NB4 (cell line): ENCODE results near the gene TADA2B.
A peak's percentile ranks its signal among the peaks of the same experiment; 100 is the strongest.

Source experiments
- DNase-seq: peaks from one replicate; pipeline ENCODE4 v3.0.0; 2010; ENCODE audit warnings: low read depth
- H3K4me3 ChIP-seq: one replicate; pipeline ENCODE4 v1.5.1; 2011; ENCODE audit warnings: mild to moderate bottlenecking, low read depth, low read length, moderate library complexity
- MYC ChIP-seq: IDR thresholded peaks from 2 replicates; pipeline ENCODE4 v1.6.1; 2011; ENCODE audit warnings: low read depth, low read length
- POLR2A ChIP-seq: IDR thresholded peaks from 2 replicates; pipeline ENCODE4 v1.6.1; 2011; ENCODE audit warnings: mild to moderate bottlenecking; ENCODE audit not compliant: insufficient read length; ENCODE audit errors: extremely low read depth
- TF ChIP-seq, protein P1 (sequence below): IDR thresholded peaks from 2 replicates; pipeline ENCODE4 v1.6.1; 2011; ENCODE audit warnings: low read depth, low read length
- TF ChIP-seq, protein P2 (sequence below): IDR thresholded peaks from one replicate; pipeline ENCODE4 v1.5.1; 2012; ENCODE audit warnings: low read depth, low read length

Gene TADA2B

DNA sequence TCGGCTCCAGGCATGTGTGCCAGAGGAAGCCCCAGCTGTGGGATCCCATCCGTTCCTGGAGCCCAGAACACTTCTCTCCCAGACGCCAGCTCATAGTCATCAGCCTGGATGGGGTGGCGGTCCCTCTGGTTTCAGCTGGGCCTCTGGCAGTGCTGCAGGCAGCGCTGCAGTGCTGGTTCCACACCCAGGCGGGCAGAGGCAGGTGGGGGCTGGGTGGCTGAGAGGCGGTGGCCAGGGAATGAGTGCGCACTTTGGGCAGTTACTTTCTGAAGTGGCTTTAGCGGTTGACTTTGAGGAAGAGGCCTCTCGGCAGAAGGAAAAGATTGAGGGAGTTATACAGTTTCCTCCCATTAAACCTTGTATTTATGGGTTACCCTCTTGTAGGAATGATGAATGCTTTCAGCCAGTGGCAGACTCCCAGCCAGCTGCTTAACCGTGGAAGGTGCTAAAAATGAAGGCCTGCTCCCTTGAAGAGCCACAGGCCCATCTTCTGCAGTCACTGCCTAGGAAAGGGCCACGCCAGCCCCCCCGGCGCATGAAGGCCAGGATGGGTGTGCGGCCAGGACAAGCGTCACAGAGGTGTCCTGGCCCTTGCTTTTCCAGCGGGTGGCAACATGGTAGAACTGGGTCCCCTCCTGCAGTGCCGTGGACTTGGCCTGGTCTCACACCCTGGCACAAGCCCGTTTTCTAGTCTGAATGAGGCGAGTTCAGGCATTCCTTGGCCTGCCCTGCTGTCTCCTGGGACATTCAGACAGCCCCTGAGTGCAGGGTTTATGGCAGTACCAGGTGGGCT is 9.9 kb downstream of the TADA2B start:
- peak; percentile 66 for DNase-seq
- H3K4me3 ChIP-seq: no peak overlapping the region
- no peak for TF ChIP-seq MYC
- TF ChIP-seq POLR2A: no peak
- TF ChIP-seq, protein P1, sequence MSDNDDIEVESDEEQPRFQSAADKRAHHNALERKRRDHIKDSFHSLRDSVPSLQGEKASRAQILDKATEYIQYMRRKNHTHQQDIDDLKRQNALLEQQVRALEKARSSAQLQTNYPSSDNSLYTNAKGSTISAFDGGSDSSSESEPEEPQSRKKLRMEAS: no peak
- TF ChIP-seq, protein P2, sequence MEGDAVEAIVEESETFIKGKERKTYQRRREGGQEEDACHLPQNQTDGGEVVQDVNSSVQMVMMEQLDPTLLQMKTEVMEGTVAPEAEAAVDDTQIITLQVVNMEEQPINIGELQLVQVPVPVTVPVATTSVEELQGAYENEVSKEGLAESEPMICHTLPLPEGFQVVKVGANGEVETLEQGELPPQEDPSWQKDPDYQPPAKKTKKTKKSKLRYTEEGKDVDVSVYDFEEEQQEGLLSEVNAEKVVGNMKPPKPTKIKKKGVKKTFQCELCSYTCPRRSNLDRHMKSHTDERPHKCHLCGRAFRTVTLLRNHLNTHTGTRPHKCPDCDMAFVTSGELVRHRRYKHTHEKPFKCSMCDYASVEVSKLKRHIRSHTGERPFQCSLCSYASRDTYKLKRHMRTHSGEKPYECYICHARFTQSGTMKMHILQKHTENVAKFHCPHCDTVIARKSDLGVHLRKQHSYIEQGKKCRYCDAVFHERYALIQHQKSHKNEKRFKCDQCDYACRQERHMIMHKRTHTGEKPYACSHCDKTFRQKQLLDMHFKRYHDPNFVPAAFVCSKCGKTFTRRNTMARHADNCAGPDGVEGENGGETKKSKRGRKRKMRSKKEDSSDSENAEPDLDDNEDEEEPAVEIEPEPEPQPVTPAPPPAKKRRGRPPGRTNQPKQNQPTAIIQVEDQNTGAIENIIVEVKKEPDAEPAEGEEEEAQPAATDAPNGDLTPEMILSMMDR: no peak

DNA sequence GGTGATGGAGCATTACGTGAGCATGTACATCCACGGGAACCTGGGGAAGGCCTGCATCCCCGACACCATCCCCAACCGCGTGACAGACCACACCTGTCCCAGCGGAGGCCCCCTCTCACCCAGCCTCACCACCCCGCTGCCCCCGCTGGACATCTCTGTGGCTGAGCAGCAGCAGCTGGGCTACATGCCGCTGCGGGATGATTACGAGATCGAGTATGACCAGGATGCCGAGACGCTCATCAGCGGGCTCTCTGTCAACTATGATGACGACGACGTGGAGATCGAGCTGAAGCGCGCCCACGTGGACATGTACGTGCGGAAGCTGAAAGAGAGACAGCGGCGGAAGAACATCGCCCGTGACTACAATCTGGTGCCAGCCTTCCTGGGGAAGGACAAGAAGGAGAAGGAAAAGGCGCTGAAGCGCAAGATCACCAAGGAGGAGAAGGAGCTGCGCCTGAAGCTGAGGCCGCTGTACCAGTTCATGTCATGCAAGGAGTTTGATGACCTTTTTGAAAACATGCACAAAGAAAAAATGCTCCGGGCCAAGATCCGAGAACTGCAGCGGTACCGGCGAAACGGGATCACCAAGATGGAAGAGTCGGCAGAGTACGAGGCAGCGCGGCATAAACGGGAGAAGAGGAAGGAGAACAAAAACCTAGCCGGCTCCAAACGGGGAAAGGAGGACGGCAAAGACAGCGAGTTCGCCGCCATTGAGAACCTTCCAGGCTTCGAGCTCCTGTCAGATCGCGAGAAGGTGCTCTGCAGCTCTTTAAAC is 11.1 kb downstream of the TADA2B start:
- TF ChIP-seq, protein P1: no peak
- TF ChIP-seq, protein P2: no peak
- TF ChIP-seq POLR2A: no peak
- TF ChIP-seq MYC: no peak
- DNase-seq: no peak
- no peak overlapping the region for H3K4me3 ChIP-seq

DNA sequence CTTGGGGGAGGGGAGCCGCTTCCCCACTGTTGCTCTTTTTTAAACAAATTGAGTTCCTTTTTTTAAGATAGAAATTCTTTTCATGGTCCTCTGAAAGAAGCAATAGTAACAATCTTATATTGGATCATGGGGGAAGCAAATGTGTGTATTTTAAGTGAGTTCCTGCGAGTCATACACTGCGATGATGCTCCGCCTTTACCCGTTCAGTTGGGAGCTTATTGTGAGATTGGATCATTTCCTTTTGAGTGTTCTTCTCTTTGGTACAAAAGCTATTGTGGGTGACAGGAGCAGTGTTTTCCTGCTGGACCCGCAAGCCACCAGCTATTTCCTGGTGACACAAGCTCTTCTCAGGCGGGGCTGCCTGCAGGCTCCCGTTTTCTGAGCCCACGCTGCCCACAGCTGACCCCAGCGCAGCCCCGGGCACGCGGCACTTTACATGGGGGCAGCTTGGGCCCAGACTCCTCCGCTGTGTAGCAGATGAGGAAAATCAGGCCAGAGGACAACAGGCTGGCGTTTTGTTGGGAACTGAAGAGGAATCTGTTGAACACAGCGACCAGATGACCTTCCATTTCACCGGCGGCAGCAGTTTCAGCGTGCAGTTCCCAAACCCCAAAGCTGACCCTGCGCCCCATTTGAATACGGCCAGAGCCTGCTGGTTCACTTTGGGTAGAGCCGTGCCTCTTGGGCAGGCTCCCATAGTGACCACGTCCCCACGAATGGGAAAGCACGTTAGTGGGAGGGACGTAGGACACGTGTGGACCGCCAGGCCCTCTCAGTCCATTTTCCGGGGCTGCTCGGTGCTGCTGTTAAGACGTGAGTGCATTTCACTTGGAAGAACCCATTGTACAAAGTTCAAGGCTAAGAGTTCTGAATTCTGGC is 12.2 kb downstream of the TADA2B start:
- TF ChIP-seq POLR2A (no peak), MYC (no peak)
- TF ChIP-seq, protein P2: no peak
- TF ChIP-seq, protein P1: no peak
- no peak overlapping the region for H3K4me3 ChIP-seq
- peak; percentile 55 for DNase-seq

DNA sequence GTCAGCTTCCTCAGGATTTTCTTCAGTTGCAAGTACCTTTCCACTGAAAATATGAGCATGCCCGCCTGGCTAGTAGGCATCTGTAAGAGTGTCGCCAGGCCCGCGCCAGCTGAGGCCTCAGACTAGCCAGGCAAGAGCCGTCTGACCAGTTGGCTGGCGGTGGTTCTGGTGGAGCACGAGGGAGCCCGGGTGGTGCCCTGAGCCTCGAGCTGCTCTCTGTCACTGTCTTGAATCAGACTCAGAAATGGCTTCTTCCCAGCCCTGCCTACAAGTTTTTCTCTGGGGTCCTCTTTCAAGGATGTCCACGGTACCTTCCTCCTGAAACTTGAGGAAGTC is 12.8 kb downstream of the TADA2B start:
- H3K4me3 ChIP-seq: no peak overlapping the region
- TF ChIP-seq MYC (no peak), POLR2A (no peak)
- TF ChIP-seq, protein P2: no peak
- TF ChIP-seq, protein P1: no peak
- DNase-seq: no peak

DNA sequence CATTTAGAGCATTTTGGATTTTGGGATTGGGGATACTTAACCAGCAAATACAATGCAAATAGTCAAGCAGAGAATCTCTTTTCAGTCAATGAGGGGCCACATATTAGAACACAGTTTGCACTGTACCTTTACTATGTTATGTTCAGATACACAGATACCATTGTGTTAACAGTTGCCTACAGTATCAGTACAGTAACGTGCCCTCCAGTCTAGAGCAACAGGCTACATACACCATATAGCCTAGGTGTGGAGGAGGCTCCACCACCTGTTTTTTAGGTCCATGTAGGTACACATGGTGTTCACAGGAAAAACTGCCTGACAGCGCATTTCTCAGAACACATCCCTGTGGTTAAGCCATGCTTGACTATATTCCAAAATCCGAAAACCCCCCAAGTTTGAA is 15.6 kb downstream of the TADA2B start:
- DNase-seq: no peak
- H3K4me3 ChIP-seq: no peak overlapping the region
- no peak for TF ChIP-seq MYC
- TF ChIP-seq, protein P2: no peak
- no peak for TF ChIP-seq POLR2A
- TF ChIP-seq, protein P1: no peak
